ENCODE data around the gene TBX19. TPM values are rescaled to one million over a fixed set of nuclear protein-coding genes. Genes with fewer than 3 reads are reported as not detected.

The TBX19 gene
- total RNA-seq, 4 donors from 2014 or later, result 0.76 to 2.5 (median 1.3) TPM

DNA sequence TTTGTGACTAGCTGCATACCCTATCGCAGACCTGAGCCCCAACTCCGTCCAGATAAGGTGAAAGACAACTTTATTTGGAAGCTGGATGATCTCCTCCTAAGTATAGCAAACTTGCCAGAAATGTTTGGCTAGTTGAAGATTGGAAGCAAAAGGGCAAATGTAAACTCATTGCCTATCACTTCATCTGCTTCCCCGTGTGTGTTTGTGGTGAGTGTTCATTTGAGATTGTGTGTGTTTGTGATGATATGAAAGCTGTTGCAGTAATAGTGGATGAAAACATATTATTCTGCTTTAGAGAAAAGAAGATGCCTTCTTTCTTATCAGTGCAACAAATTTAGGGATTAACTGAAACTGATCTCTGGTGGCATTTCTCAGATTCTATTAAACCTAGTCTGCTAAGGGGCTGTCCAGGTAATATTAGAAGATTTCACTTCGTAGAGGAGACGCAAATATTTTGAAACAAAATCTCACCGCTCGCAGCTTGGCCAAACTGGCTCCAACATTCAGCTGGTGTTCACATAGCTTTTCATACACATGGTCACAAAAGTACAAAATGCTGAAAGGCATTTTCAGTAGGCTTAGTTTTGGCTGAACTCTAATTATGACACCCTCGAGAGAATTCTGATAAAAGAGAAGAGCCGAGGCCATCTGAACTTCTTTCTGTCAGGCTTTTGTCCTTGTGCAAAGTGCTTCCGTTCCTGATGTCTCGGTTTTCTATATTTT is 1.1 kb downstream of the TBX19 start:
- Histone ChIP-seq H3K36me3 (no peaks in the 10 kb centered on the region), H3K27me3 (no peaks in the 10 kb centered on the region), H3K9me3 (no peaks in the 10 kb centered on the region), H3K4me1 (no peaks in the 10 kb centered on the region), H3K27ac (no peak overlapping the region), H3K4me3 (no peak overlapping the region)
- TF ChIP-seq POLR2A (IDR thresholded peaks at IDR 0.05), result no peak
- TF ChIP-seq, protein P1, sequence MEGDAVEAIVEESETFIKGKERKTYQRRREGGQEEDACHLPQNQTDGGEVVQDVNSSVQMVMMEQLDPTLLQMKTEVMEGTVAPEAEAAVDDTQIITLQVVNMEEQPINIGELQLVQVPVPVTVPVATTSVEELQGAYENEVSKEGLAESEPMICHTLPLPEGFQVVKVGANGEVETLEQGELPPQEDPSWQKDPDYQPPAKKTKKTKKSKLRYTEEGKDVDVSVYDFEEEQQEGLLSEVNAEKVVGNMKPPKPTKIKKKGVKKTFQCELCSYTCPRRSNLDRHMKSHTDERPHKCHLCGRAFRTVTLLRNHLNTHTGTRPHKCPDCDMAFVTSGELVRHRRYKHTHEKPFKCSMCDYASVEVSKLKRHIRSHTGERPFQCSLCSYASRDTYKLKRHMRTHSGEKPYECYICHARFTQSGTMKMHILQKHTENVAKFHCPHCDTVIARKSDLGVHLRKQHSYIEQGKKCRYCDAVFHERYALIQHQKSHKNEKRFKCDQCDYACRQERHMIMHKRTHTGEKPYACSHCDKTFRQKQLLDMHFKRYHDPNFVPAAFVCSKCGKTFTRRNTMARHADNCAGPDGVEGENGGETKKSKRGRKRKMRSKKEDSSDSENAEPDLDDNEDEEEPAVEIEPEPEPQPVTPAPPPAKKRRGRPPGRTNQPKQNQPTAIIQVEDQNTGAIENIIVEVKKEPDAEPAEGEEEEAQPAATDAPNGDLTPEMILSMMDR (IDR thresholded peaks at IDR 0.05), result no peak
- DNase-seq, result no peak

DNA sequence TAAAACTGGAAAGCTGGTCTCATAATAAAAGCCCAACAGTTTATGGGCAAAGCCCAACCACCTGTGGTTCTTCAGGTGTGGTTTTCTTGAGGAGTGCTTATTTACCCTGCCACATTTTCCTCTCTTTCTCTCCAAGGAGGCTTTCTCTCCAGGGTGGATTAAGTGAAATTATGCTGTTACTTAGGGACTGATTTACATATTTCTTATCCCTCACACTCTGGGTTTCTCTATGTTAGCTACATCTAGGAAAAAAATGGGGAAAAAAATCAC is 4.8 kb downstream of the TBX19 start:
- TF ChIP-seq, protein P1 (IDR thresholded peaks at IDR 0.05), result no peak
- TF ChIP-seq POLR2A (IDR thresholded peaks at IDR 0.05), result no peak
- H3K36me3 ChIP-seq, result no peaks in the 10 kb centered on the region
- H3K9me3 ChIP-seq, result no peaks in the 10 kb centered on the region
- DNase-seq, result no peak
- no peaks in the 10 kb centered on the region for H3K4me1 ChIP-seq
- no peak overlapping the region for H3K27ac ChIP-seq
- no peaks in the 10 kb centered on the region for H3K27me3 ChIP-seq
- no peak overlapping the region for H3K4me3 ChIP-seq

DNA sequence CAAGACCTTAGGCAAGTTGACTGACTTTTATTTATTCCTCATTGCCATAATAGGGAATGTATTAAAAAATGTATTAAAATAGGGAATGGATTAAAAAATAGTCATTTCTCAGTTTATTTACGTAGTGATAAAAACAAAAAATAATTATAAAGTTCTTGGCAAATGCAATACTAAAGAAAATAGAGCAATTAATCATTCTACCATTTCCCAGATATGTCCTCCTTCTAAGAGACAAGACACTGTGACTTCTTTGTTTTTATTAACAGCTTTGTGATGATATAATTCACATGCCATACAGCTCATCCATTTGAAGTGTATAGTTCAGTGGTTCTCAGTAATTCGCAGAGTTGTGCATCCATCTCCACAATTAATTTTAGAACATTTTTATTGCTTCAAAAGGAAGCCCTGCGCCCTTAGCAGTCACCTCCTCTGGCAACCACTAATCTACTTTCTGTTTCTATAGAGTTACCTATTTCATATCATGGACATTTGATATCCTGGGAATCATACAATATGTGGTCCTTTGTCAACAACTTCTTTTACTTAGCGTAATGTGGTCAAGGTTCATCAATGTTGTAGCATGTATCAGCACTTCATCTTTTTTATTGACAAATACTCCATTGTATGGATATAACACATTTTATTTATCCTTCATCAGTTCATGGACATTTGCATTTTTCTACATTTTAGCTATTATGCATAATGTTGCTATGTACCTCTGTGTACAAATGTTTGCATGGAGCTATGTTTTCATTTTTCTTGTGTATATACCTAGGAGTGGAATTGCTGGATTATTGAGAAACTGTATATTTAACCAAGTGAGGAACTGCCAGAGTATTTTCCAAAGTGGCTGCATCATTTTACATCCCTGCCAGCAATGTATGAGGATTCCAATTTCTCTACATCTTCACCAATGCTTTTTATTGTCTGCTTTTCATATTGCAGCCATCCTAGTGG is 5.6 kb downstream of the TBX19 start:
- DNase-seq, result no peak
- H3K36me3 ChIP-seq, result no peaks in the 10 kb centered on the region
- no peak for TF ChIP-seq POLR2A (IDR thresholded peaks at IDR 0.05)
- TF ChIP-seq, protein P1 (IDR thresholded peaks at IDR 0.05), result no peak
- H3K27ac ChIP-seq, result no peak overlapping the region
- H3K9me3 ChIP-seq, result no peaks in the 10 kb centered on the region
- no peak overlapping the region for H3K4me3 ChIP-seq
- H3K27me3 ChIP-seq, result no peaks in the 10 kb centered on the region
- H3K4me1 ChIP-seq, result no peaks in the 10 kb centered on the region

DNA sequence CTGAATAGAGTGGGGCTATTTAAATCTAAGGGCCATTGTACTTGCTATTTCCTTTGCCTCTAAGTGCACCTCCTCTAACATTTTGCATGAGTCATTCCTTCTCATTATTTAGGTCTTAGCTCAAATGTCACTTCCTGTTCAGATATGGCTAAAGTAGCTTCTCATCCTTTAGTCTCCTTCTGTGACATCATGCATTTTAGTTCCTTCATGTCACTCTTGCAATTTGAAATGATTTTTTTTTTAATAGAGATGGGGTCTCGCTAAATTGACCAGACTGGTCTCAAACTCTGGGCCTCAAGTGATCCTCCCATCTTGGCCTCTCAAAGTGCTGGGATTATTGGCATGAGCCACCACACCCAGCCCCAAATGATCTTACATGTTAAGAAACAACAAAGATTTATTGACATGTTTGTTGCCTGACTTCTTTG is 6.6 kb downstream of the TBX19 start:
- no peak overlapping the region for H3K27ac ChIP-seq
- H3K4me3 ChIP-seq, result no peak overlapping the region
- H3K9me3 ChIP-seq, result no peaks in the 10 kb centered on the region
- DNase-seq, result no peak
- no peaks in the 10 kb centered on the region for H3K27me3 ChIP-seq
- no peaks in the 10 kb centered on the region for H3K36me3 ChIP-seq
- no peaks in the 10 kb centered on the region for H3K4me1 ChIP-seq
- TF ChIP-seq, protein P1 (IDR thresholded peaks at IDR 0.05), result no peak
- TF ChIP-seq POLR2A (IDR thresholded peaks at IDR 0.05), result no peak

DNA sequence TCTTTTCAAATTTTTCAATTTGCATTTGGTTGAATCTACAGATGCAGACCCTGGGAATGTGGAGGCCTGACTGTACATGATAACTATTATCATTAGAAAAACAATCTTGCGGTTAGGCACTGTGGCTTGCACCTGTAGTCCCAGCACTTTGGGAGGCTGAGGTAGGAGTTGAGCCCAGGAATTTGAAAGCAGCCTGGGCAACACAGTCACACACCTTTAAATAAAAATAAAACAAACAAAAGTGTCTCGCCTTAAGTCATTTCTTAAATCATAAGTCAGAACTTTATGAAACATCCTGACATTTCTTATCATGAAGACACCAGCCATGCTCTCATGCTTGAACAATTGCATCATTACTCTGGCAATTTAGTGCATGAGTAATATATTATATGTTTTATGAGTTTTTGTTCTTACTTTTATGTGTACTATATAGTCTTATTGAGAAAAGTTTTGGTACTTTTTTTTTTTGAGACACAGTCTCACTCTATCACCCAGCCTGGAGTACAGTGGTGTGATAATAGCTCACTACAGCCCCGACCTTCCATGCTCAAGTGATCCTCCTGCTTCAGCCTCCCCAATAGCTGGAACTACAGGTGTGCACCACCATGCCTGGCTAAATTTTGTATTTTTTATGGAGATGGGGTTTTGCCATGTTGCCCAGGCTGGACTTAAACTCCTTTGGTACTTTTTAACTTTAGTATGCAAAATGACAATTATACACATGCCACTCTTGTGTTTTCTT is 7.8 kb downstream of the TBX19 start:
- no peak for DNase-seq
- Histone ChIP-seq H3K9me3 (no peaks in the 10 kb centered on the region), H3K4me3 (no peak overlapping the region), H3K27ac (no peak overlapping the region), H3K27me3 (no peaks in the 10 kb centered on the region), H3K36me3 (no peaks in the 10 kb centered on the region), H3K4me1 (no peaks in the 10 kb centered on the region)
- TF ChIP-seq, protein P1 (IDR thresholded peaks at IDR 0.05), result no peak
- no peak for TF ChIP-seq POLR2A (IDR thresholded peaks at IDR 0.05)

Measured in Peyer's patch (tissue), 4 donors.